HG02798 (cell line): Measurements from ENCODE around the gene GSTP1.
"Not testable (repeated sequence)": the region's sequence is repeated elsewhere in the genome, so short reads cannot be mapped to it uniquely, and the experiment has no call there.

Experiments used
- ATAC-seq: cut with Tn5 transposase; IDR thresholded peaks from one replicate; pipeline ENCODE4 v1.9.1; 2021; ENCODE audit warnings: mild to moderate bottlenecking; ENCODE audit not compliant: unreplicated experiment, poor library complexity

Gene GSTP1

DNA sequence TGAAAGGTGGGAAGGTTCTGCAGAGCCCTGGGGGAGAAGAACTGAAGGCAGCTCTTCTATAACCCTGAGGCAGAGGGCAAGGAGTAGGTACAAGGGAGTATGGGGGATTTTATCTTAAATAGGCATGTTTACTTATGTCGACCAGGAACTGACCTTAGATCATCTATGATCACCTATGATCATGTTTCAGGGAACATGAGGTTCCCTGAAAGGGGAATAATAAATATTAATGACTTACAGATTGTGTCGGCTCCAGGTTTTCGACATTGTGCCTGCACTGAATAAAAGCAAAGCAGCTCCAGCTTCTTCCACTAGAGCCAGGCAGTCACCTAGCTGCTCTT, 9.9 kb downstream of the GSTP1 start:
- ATAC-seq, result no peak

DNA sequence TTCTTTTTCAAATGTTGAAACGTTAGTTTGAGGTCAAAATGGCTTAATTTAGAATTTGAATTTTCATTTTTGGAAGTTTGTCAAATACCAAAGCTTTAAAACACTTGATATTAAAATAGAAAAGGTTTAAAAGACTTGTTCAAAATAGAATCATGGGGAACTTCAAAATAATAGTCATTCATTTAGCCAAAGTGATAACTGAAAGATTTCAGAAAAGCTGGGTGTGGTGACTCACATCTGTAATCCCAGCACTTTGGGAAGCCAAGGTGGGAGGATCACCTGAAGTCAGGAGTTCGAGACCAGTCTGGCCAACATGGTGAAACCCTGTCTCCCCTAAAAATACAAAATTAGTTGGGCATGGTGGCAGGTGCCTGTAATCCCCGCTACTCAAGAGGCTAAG, 10.9 kb downstream of the GSTP1 start:
- ATAC-seq, result no peak

DNA sequence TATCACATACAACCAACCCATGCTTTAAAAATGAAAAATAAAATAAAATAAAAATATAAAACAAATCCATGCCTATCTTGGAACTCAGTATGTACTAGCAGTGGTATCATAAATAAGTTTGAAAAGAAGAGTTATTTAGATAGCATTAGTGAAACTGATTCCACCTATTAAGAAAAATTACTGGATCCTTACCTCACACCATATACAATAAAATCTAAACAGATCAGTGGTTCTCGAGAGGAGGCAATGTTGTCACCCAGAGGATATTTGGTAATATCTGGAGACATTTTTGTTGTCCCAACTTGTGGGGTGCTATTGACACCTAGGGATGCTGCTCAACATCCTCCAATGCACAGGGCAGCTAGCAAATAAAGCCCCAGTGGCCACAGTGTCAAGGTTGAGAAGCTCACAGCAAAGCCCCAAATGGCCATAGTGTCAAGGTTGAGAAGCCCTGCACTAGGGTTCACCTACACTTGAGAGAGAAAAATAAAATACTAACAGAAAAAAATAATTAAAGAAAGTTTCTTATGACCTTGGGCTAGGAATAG, 13.2 kb downstream of the GSTP1 start:
- no peak for ATAC-seq

- not testable (repeated sequence) for ATAC-seq
Observed at GRCh38 chr11:67597458-67597857, 13.8 kb downstream of the GSTP1 start.

- ATAC-seq, result not testable (repeated sequence)
Observed at GRCh38 chr11:67597963-67598362, 14.4 kb downstream of the GSTP1 start.

DNA sequence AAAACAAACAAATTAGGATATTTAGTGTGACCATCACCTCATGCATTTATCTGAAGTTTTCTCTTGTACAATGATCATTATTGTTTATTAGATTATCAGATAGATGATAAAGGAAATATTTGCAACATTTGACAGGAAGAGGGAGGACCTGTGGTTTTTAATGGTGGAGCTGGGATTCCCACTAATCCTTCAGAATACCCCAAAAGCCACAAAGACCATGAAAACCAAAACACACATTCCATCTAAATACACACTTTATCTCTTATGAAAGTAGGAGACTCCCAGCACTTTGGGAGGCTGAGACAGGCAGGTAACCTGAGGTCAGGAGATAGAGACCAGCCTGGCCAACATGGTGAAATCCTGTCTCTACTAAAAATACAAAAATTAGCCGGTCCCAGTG, 15.5 kb downstream of the GSTP1 start:
- no peak for ATAC-seq

- peak; percentile 71 for ATAC-seq
Observed at GRCh38 chr11:67600324-67601029, 16.9 kb downstream of the GSTP1 start.

- no peak for ATAC-seq
Observed at GRCh38 chr11:67601098-67601497, 17.5 kb downstream of the GSTP1 start.

DNA sequence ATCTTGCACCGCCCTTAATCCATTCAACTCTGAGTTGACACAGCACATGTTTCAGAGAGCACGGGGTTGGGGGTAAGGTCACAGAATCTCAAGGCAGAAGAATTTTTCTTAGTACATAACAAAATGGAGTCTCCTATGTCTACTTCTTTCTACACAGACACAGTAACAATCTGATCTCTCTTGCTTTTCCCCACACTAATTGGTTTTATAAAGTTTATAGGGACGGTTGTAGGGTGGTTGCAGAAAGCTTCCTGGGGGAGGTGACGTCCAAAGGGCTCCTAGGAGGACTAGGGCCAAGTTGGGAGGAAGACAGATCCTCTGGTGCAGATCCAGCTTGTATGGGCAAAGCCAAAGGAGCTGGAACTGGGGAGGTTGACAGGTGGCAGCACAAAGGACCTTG, 20.5 kb downstream of the GSTP1 start:
- not testable (repeated sequence) for ATAC-seq

GRCh38 chr11:67604815-67605214, 21.2 kb downstream of the GSTP1 start:
- no peak for ATAC-seq

DNA sequence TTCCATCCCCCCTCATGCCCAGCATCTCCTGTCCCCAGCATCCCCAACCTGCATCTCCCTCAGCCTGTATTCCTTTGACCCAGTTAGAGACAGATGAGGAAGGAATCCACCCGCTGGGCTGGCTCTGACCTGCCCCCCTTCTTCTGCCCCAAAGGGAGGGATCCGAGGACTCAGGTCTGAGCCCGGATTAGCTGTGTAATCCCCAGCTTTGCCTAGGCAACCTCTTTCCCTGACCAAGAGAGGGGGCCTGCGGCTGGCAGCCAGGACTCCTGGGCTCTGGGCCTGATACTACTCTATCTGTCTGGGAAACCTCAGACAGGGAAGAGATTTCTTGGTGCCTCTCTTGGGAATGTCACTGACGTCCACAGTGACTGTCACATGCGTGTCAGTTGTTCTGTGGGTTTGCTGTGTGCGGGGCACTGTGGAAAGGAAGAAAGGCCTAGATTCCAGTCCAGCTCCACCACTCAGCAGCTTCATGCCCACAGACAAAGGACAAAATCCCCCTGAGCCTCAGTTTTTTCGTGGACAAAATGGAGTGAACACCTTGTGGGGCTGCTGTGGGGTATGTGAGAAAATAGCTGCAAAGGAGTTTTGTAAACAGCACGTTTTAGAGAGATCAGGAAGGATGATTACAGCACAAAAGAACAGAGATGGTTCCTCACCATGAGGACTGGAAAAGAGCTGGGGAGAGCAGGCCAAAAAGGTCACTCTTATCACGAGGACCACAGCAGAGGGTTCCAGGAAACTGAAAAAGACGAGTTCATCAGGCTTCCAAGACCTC, 21.8 kb downstream of the GSTP1 start:
- no peak for ATAC-seq

DNA sequence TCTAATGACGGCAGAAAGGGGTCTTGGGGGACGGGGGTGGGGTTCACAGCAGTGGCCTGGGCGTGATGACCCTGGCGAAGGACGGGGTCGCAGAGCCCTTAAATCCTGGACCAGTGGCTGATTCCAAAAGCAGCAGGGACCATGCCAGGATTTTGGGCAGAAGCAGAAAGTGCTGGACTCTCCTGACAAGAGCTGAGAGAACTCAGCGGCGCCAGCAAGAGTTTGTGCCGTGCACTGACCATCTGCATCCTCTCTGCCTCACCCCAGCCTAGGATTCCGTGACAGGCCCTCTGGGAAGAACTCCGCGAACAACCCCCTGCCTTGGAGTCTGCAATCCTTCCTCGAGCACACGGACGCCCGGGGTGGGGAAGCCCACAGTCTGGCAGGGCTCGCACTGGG, 22.5 kb downstream of the GSTP1 start:
- ATAC-seq, result no peak

- ATAC-seq, result peak; percentile 98
Observed at GRCh38 chr11:67606492-67607295, 23.1 kb downstream of the GSTP1 start, which contains the start of gene NDUFV1. Gene NDUFV1, plus strand, starts transcription at chr11:67606936. Its CDS starts 69 bp downstream, at chr11:67607005.

- no peak for ATAC-seq
Observed at GRCh38 chr11:67607507-67607906, 23.9 kb downstream of the GSTP1 start.

GRCh38 chr11:67608486-67608885, 24.9 kb downstream of the GSTP1 start:
- no peak for ATAC-seq

GRCh38 chr11:67609316-67609715, 25.7 kb downstream of the GSTP1 start:
- no peak for ATAC-seq

DNA sequence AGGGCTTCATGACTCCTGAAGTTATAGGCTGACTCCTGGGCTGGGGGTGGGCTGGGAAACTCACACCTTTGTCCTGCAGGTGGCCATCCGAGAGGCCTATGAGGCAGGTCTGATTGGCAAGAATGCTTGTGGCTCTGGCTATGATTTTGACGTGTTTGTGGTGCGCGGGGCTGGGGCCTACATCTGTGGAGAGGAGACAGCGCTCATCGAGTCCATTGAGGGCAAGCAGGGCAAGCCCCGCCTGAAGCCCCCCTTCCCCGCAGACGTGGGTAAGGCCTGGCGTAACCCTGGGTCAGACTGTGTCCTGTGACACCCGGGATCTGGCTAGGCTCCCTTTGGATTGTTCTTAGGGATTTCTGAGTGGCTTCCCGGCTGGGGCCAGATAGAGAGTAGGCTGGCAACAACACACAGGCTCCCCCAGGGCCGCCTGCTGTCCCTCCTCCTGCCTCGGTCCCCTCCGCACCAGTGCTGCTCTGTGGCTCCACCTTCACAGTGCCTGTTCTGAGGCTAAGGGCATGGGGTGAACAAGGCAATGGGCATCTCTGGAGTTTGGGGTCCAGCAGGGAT, 26.8 kb downstream of the GSTP1 start:
- no peak for ATAC-seq

- ATAC-seq, result no peak
Observed at GRCh38 chr11:67611165-67611564, 27.6 kb downstream of the GSTP1 start.

GRCh38 chr11:67611704-67612587, 28.3 kb downstream of the GSTP1 start:
- ATAC-seq, result no peak
